Gastroesophageal sphincter (tissue), 4 donors: ENCODE measurements around the gene PSME4. TPM values are rescaled to one million over a fixed set of nuclear protein-coding genes. Genes with fewer than 3 reads are reported as not detected.

Source experiments
- ATAC-seq: fragments of 150-250 bp; one replicate; pipeline ENCODE4 v1.9.1; 2016; ENCODE audit warnings: mild to moderate bottlenecking, moderate library complexity
- H3K27ac ChIP-seq, 4 donors: fragments of 200-600 bp; sonication (generic) in 3 of 4; 1 replicate in 3 of 4; 2 replicates in 1 of 4; pipeline ENCODE4 v1.5.1; 2016 to 2019
- H3K27me3 ChIP-seq: fragments of 200-600 bp; sonication (generic); one replicate; pipeline ENCODE4 v1.5.1; 2019
- H3K36me3 ChIP-seq, 2 donors: fragments of 200-600 bp; sonication (generic); one replicate each; pipeline ENCODE4 v1.5.1; 2019; ENCODE audit warnings: control low read depth in 1 of 2
- H3K4me1 ChIP-seq, 3 donors: fragments of 200-600 bp; sonication (generic); 1 replicate in 2 of 3; 2 replicates in 1 of 3; pipeline ENCODE4 v1.5.1; 2016 to 2019; ENCODE audit warnings: control low read depth in 2 of 3
- H3K4me3 ChIP-seq, 2 donors: fragments of 200-600 bp; sonication (generic); one replicate each; pipeline ENCODE4 v1.5.1; 2019; ENCODE audit warnings: mild to moderate bottlenecking in 1 of 2, moderate library complexity in 1 of 2
- H3K9me3 ChIP-seq, 3 donors: fragments of 200-600 bp; sonication (generic); one replicate each; pipeline ENCODE4 v1.5.1; 2017 to 2019; ENCODE audit warnings: control low read depth in 2 of 3
- CTCF ChIP-seq, 4 experiments: fragments of 200-600 bp in 2 of 4; fragments of 450-650 bp in 2 of 4; sonication (generic) in 1 of 4; IDR thresholded peaks; one replicate each; pipeline ENCODE4 v1.5.1; 2017 to 2019; ENCODE audit warnings: antibody characterized with exemption in 4 of 4, mild to moderate bottlenecking in 2 of 4, moderate library complexity in 2 of 4
- EP300 ChIP-seq: sonication (generic); formaldehyde crosslinking; IDR thresholded peaks from one replicate; pipeline ENCODE4 v1.6.1; 2017; ENCODE audit warnings: antibody characterized with exemption, mild to moderate bottlenecking
- POLR2A ChIP-seq, 2 donors: fragments of 450-650 bp; IDR thresholded peaks; one replicate each; pipeline ENCODE4 v1.6.1; 2017; ENCODE audit warnings: antibody characterized with exemption in 2 of 2, mild to moderate bottlenecking in 2 of 2, moderate library complexity in 1 of 2
- POLR2AphosphoS5 ChIP-seq: sonication (generic); formaldehyde crosslinking; IDR thresholded peaks from one replicate; pipeline ENCODE4 v1.6.1; 2017; ENCODE audit warnings: antibody characterized with exemption
- WGBS, 2 donors: methylation state at CpG; one replicate each; pipeline ENCODE4 v1.1.5; 2018; ENCODE audit warnings: low coverage in 1 of 2; 5-methylcytosine and 5-hydroxymethylcytosine counted together
- total RNA-seq, 4 donors: library from RNA; depleted of rRNA; stranded (reverse); fragments of >200 nt; gene quantifications; one replicate each; pipeline ENCODE4 v1.1.0, GENCODE V29; 2016

The PSME4 gene
- total RNA-seq, 4 donors from 2014 or later: 44.8 to 58.2 (median 49.4) TPM

- no peak for ATAC-seq
- H3K27me3 ChIP-seq: no peaks in the 10 kb centered on the region
- no peaks in the 10 kb centered on the region for H3K4me1 ChIP-seq
- H3K9me3 ChIP-seq: no peaks in the 10 kb centered on the region
- no peak overlapping the region for H3K27ac ChIP-seq
- H3K4me3 ChIP-seq: no peak overlapping the region
- WGBS, 2 donors: 67 to 94% methylated on average over 2 of the region's 2 CpGs
- TF ChIP-seq CTCF (IDR thresholded peaks at IDR 0.05) (no peak), EP300 (no peak), POLR2A (IDR thresholded peaks at IDR 0.05) (no peak), POLR2AphosphoS5 (no peak)
- H3K36me3 ChIP-seq: peaks cover 5 to 89% of the 10 kb centered on the region in 2 donors
Measured at GRCh38 chr2:53877556-53877955, 93.2 kb downstream of the PSME4 start.

- H3K27me3 ChIP-seq: no peaks in the 10 kb centered on the region
- H3K36me3 ChIP-seq: peaks cover 5 to 87% of the 10 kb centered on the region in 2 donors
- no peak overlapping the region for H3K4me3 ChIP-seq
- H3K4me1 ChIP-seq: no peaks in the 10 kb centered on the region
- H3K27ac ChIP-seq: no peak overlapping the region
- WGBS, 2 donors: 0 to 22% methylated on average over 1 of the region's 1 CpG
- ATAC-seq: no peak
- H3K9me3 ChIP-seq: no peaks in the 10 kb centered on the region
- TF ChIP-seq POLR2A (IDR thresholded peaks at IDR 0.05): no peak
- TF ChIP-seq CTCF (IDR thresholded peaks at IDR 0.05): no peak
- TF ChIP-seq POLR2AphosphoS5: no peak
- no peak for TF ChIP-seq EP300
Measured at GRCh38 chr2:53877112-53877511, 93.7 kb downstream of the PSME4 start.

GRCh38 chr2:53874401-53874950 is 96.3 kb downstream of the PSME4 start:
- TF ChIP-seq POLR2A (IDR thresholded peaks at IDR 0.05) (no peak), POLR2AphosphoS5 (no peak), EP300 (no peak), CTCF (IDR thresholded peaks at IDR 0.05) (no peak)
- no peak overlapping the region for H3K27ac ChIP-seq
- 93% methylated on average over 7 of the region's 7 CpGs for whole genome bisulfite sequencing, 2 donors
- no peak overlapping the region for H3K4me3 ChIP-seq
- peaks cover 5 to 82% of the 10 kb centered on the region in 2 donors for H3K36me3 ChIP-seq
- H3K9me3 ChIP-seq: no peaks in the 10 kb centered on the region
- no peaks in the 10 kb centered on the region for H3K4me1 ChIP-seq
- no peaks in the 10 kb centered on the region for H3K27me3 ChIP-seq
- no peak for ATAC-seq

GRCh38 chr2:53867773-53868172 is 103.0 kb downstream of the PSME4 start:
- Histone ChIP-seq H3K36me3 (peaks cover 0 to 84% of the 10 kb centered on the region in 2 donors), H3K4me3 (no peak overlapping the region), H3K4me1 (no peaks in the 10 kb centered on the region), H3K9me3 (no peaks in the 10 kb centered on the region), H3K27me3 (no peaks in the 10 kb centered on the region), H3K27ac (no peak overlapping the region)
- TF ChIP-seq POLR2AphosphoS5 (no peak), POLR2A (IDR thresholded peaks at IDR 0.05) (no peak), CTCF (IDR thresholded peaks at IDR 0.05) (no peak), EP300 (no peak)
- ATAC-seq: no peak
- 85 to 89% methylated on average over 2 of the region's 2 CpGs for WGBS, 2 donors

GRCh38 chr2:53867169-53867568 is 103.6 kb downstream of the PSME4 start:
- ATAC-seq: no peak
- WGBS, 2 donors: 88% methylated on average over 5 of the region's 5 CpGs; no CpG with 5 or more reads in 1 of the 2 donors
- TF ChIP-seq POLR2A (IDR thresholded peaks at IDR 0.05) (no peak), EP300 (no peak), CTCF (IDR thresholded peaks at IDR 0.05) (no peak), POLR2AphosphoS5 (no peak)
- Histone ChIP-seq H3K9me3 (no peaks in the 10 kb centered on the region), H3K4me3 (no peak overlapping the region), H3K36me3 (peaks cover 0 to 81% of the 10 kb centered on the region in 2 donors), H3K27ac (no peak overlapping the region), H3K4me1 (no peaks in the 10 kb centered on the region), H3K27me3 (no peaks in the 10 kb centered on the region)
